Activated naive CD8-positive, alpha-beta T cell treated with anti-CD3 and anti-CD28 coated beads, Interleukin-2, amount 50 U/mL, for 24 hours (primary cell): Measurements from ENCODE around the gene COX4I2.
"Not testable (repeated sequence)": the region's sequence is repeated elsewhere in the genome, so short reads cannot be mapped to it uniquely, and the experiment has no call there.

Source experiments
- ATAC-seq: fragments of 150-1000 bp; cut with Tn5 transposase; one replicate; pipeline ENCODE4 v1.10.0; 2021
- DNase-seq: peaks from one replicate; pipeline ENCODE4 v3.0.0; 2021
- H3K27ac Mint-ChIP-seq: one replicate; pipeline ENCODE4 v1.8.0; 2021; ENCODE audit warnings: mild to moderate bottlenecking, mixed read lengths
- H3K27me3 Mint-ChIP-seq: one replicate; pipeline ENCODE4 v1.8.0; 2021; ENCODE audit warnings: mixed read lengths
- H3K36me3 Mint-ChIP-seq: one replicate; pipeline ENCODE4 v1.8.0; 2021; ENCODE audit warnings: low read depth, mixed read lengths
- H3K4me1 Mint-ChIP-seq: one replicate; pipeline ENCODE4 v1.8.0; 2021; ENCODE audit warnings: mixed read lengths
- H3K4me3 Mint-ChIP-seq: one replicate; pipeline ENCODE4 v1.8.0; 2021; ENCODE audit warnings: mild to moderate bottlenecking, moderate library complexity, mixed read lengths
- H3K9me3 Mint-ChIP-seq: one replicate; pipeline ENCODE4 v1.8.0; 2021; ENCODE audit warnings: mixed read lengths

COX4I2 gene

GRCh38 chr20:31630187-31630790 lies 7.4 kb upstream of the COX4I2 start:
- no peaks in the 10 kb centered on the region for H3K9me3 Mint-ChIP-seq
- H3K4me3 Mint-ChIP-seq: no peak overlapping the region
- H3K36me3 Mint-ChIP-seq: no peaks in the 10 kb centered on the region
- H3K4me1 Mint-ChIP-seq: no peaks in the 10 kb centered on the region
- ATAC-seq: peak; percentile 63
- DNase-seq: no peak
- no peaks in the 10 kb centered on the region for H3K27me3 Mint-ChIP-seq
- H3K27ac Mint-ChIP-seq: no peak overlapping the region

GRCh38 chr20:31632548-31633338 lies 5.0 kb upstream of the COX4I2 start:
- Mint-ChIP-seq H3K4me1 (no peaks in the 10 kb centered on the region), H3K36me3 (no peaks in the 10 kb centered on the region), H3K4me3 (no peak overlapping the region), H3K27me3 (no peaks in the 10 kb centered on the region), H3K9me3 (no peaks in the 10 kb centered on the region), H3K27ac (no peak overlapping the region)
- no peak for ATAC-seq
- DNase-seq: no peak

GRCh38 chr20:31633339-31633914 lies 4.3 kb upstream of the COX4I2 start:
- H3K27me3 Mint-ChIP-seq: no peaks in the 10 kb centered on the region
- ATAC-seq (no peak), DNase-seq (no peak)
- no peaks in the 10 kb centered on the region for H3K36me3 Mint-ChIP-seq
- H3K4me3 Mint-ChIP-seq: no peak overlapping the region
- no peaks in the 10 kb centered on the region for H3K4me1 Mint-ChIP-seq
- H3K27ac Mint-ChIP-seq: no peak overlapping the region
- no peaks in the 10 kb centered on the region for H3K9me3 Mint-ChIP-seq

GRCh38 chr20:31638317-31638716 lies 605 bp downstream of the COX4I2 start:
- peaks cover 16% of the 10 kb centered on the region for H3K27me3 Mint-ChIP-seq
- no peaks in the 10 kb centered on the region for H3K9me3 Mint-ChIP-seq
- no peaks in the 10 kb centered on the region for H3K36me3 Mint-ChIP-seq
- ATAC-seq (no peak), DNase-seq (no peak)
- H3K27ac Mint-ChIP-seq: no peak overlapping the region
- H3K4me3 Mint-ChIP-seq: no peak overlapping the region
- peaks cover 16% of the 10 kb centered on the region for H3K4me1 Mint-ChIP-seq

GRCh38 chr20:31638816-31639215 lies 1.1 kb downstream of the COX4I2 start:
- no peak overlapping the region for H3K4me3 Mint-ChIP-seq
- no peaks in the 10 kb centered on the region for H3K36me3 Mint-ChIP-seq

GRCh38 chr20:31640259-31640658 lies 2.5 kb downstream of the COX4I2 start:
- H3K27ac Mint-ChIP-seq: no peak overlapping the region
- no peaks in the 10 kb centered on the region for H3K36me3 Mint-ChIP-seq
- ATAC-seq (no peak), DNase-seq (no peak)
- no peaks in the 10 kb centered on the region for H3K9me3 Mint-ChIP-seq
- H3K4me3 Mint-ChIP-seq: no peak overlapping the region
- peaks cover 16% of the 10 kb centered on the region for H3K4me1 Mint-ChIP-seq
- H3K27me3 Mint-ChIP-seq: peaks cover 16% of the 10 kb centered on the region

More at GRCh38 chr20:31638816-31639215, 1.1 kb downstream of the COX4I2 start:
- H3K4me1 Mint-ChIP-seq: peaks cover 16% of the 10 kb centered on the region
- H3K9me3 Mint-ChIP-seq: no peaks in the 10 kb centered on the region
- no peak overlapping the region for H3K27ac Mint-ChIP-seq
- H3K27me3 Mint-ChIP-seq: peaks cover 16% of the 10 kb centered on the region
- DNase-seq (no peak), ATAC-seq (no peak)

- peaks cover 16% of the 10 kb centered on the region for H3K4me1 Mint-ChIP-seq
- H3K9me3 Mint-ChIP-seq: no peaks in the 10 kb centered on the region
- H3K4me3 Mint-ChIP-seq: no peak overlapping the region
- peak; percentile 86 for ATAC-seq
- H3K27me3 Mint-ChIP-seq: peaks cover 16% of the 10 kb centered on the region
- no peaks in the 10 kb centered on the region for H3K36me3 Mint-ChIP-seq
- no peak for DNase-seq
- H3K27ac Mint-ChIP-seq: no peak overlapping the region
Observed at GRCh38 chr20:31641391-31641790, 3.7 kb downstream of the COX4I2 start.

- no peak for DNase-seq
- H3K9me3 Mint-ChIP-seq: no peaks in the 10 kb centered on the region
- no peak for ATAC-seq
- H3K27me3 Mint-ChIP-seq: peaks cover 16% of the 10 kb centered on the region
- H3K36me3 Mint-ChIP-seq: no peaks in the 10 kb centered on the region
- no peak overlapping the region for H3K4me3 Mint-ChIP-seq
- no peak overlapping the region for H3K27ac Mint-ChIP-seq
- peaks cover 16% of the 10 kb centered on the region for H3K4me1 Mint-ChIP-seq
Observed at GRCh38 chr20:31642837-31643236, 5.1 kb downstream of the COX4I2 start.

- Mint-ChIP-seq H3K4me1 (peaks cover 16% of the 10 kb centered on the region), H3K4me3 (no peak overlapping the region), H3K36me3 (no peaks in the 10 kb centered on the region), H3K27ac (no peak overlapping the region), H3K27me3 (peaks cover 16% of the 10 kb centered on the region), H3K9me3 (no peaks in the 10 kb centered on the region)
- no peak for DNase-seq
- no peak for ATAC-seq
Observed at GRCh38 chr20:31643522-31643921, 5.8 kb downstream of the COX4I2 start.

- Mint-ChIP-seq H3K27me3 (peaks cover 16% of the 10 kb centered on the region), H3K27ac (no peak overlapping the region), H3K4me3 (no peak overlapping the region), H3K9me3 (no peaks in the 10 kb centered on the region), H3K36me3 (no peaks in the 10 kb centered on the region), H3K4me1 (peaks cover 16% of the 10 kb centered on the region)
- DNase-seq (no peak), ATAC-seq (no peak)
Observed at GRCh38 chr20:31644701-31645100, 7.0 kb downstream of the COX4I2 start.

- H3K4me1 Mint-ChIP-seq, H3K9me3 Mint-ChIP-seq, H3K27me3 Mint-ChIP-seq, H3K36me3 Mint-ChIP-seq, DNase-seq, ATAC-seq, H3K27ac Mint-ChIP-seq, H3K4me3 Mint-ChIP-seq: not testable (repeated sequence)
Observed at GRCh38 chr20:31648104-31648503, 10.4 kb downstream of the COX4I2 start.

- H3K36me3 Mint-ChIP-seq: no peaks in the 10 kb centered on the region
- no peak overlapping the region for H3K27ac Mint-ChIP-seq
- peaks cover 1% of the 10 kb centered on the region for H3K27me3 Mint-ChIP-seq
- H3K4me3 Mint-ChIP-seq: no peak overlapping the region
- DNase-seq: no peak
- H3K4me1 Mint-ChIP-seq: no peaks in the 10 kb centered on the region
- no peak for ATAC-seq
- no peaks in the 10 kb centered on the region for H3K9me3 Mint-ChIP-seq
Observed at GRCh38 chr20:31652917-31653396, 15.2 kb downstream of the COX4I2 start.

- ATAC-seq (no peak), DNase-seq (no peak)
- Mint-ChIP-seq H3K36me3 (no peaks in the 10 kb centered on the region), H3K9me3 (no peaks in the 10 kb centered on the region), H3K27ac (no peak overlapping the region), H3K27me3 (peaks cover 1% of the 10 kb centered on the region), H3K4me3 (no peak overlapping the region), H3K4me1 (no peaks in the 10 kb centered on the region)
Observed at GRCh38 chr20:31653561-31653960, 15.8 kb downstream of the COX4I2 start.

GRCh38 chr20:31654534-31654933 lies 16.8 kb downstream of the COX4I2 start:
- Mint-ChIP-seq H3K4me3 (no peak overlapping the region), H3K27me3 (peaks cover 1% of the 10 kb centered on the region), H3K9me3 (no peaks in the 10 kb centered on the region), H3K36me3 (no peaks in the 10 kb centered on the region), H3K27ac (no peak overlapping the region), H3K4me1 (no peaks in the 10 kb centered on the region)
- no peak for DNase-seq
- ATAC-seq: no peak
